HepG2 (cell line): ENCODE measurements around the gene USP14. TPM values are rescaled to one million over a fixed set of nuclear protein-coding genes. Genes with fewer than 3 reads are reported as not detected.

Experiments used
- BATF2 ChIP-seq: sonication (generic); formaldehyde crosslinking; IDR thresholded peaks from 2 replicates; pipeline ENCODE4 v1.8.0; 2022; ENCODE audit warnings: mild to moderate bottlenecking, missing genetic modification reagents, moderate library complexity
- CERS6 ChIP-seq: sonication (generic); formaldehyde crosslinking; IDR thresholded peaks from 2 replicates; pipeline ENCODE4 v1.5.0; 2020; ENCODE audit warnings: missing genetic modification reagents
- FOSL1 ChIP-seq: sonication (generic); formaldehyde crosslinking; IDR thresholded peaks from 2 replicates; pipeline ENCODE4 v1.9.0; 2021; ENCODE audit warnings: missing genetic modification reagents, borderline replicate concordance
- MXD3 ChIP-seq: IDR thresholded peaks from 2 replicates; pipeline ENCODE4 v1.6.1; 2016; ENCODE audit warnings: mild to moderate bottlenecking, missing biosample characterization, missing genetic modification reagents
- NFATC3 ChIP-seq: sonication (generic); formaldehyde crosslinking; IDR thresholded peaks from 2 replicates; pipeline ENCODE4 v1.5.1; 2020; ENCODE audit warnings: mild to moderate bottlenecking, missing genetic modification reagents
- NKX3-1 ChIP-seq: sonication (generic); formaldehyde crosslinking; IDR thresholded peaks from 2 replicates; pipeline ENCODE4 v1.5.0; 2020; ENCODE audit warnings: missing genetic modification reagents
- PRDM4 ChIP-seq: sonication (generic); formaldehyde crosslinking; IDR thresholded peaks from 2 replicates; pipeline ENCODE4 v1.9.0; 2021; ENCODE audit warnings: missing genetic modification reagents, borderline replicate concordance
- RFX3 ChIP-seq: IDR thresholded peaks from 2 replicates; pipeline ENCODE4 v1.6.1; 2016; ENCODE audit warnings: missing biosample characterization, missing genetic modification reagents
- SKIL ChIP-seq: sonication (generic); formaldehyde crosslinking; IDR thresholded peaks from 2 replicates; pipeline ENCODE4 v1.8.0; 2022; ENCODE audit warnings: missing genetic modification reagents, mild to moderate bottlenecking, moderate library complexity, borderline replicate concordance
- TFDP1 ChIP-seq: IDR thresholded peaks from 2 replicates; pipeline ENCODE4 v1.6.1; 2016; ENCODE audit warnings: missing compliant biosample characterization, missing genetic modification reagents, borderline replicate concordance
- THAP9 ChIP-seq: sonication (generic); formaldehyde crosslinking; IDR thresholded peaks from 2 replicates; pipeline ENCODE4; 2020; ENCODE audit warnings: missing genetic modification reagents, mild to moderate bottlenecking, borderline replicate concordance
- ZBTB3 ChIP-seq: sonication (generic); formaldehyde crosslinking; IDR thresholded peaks from 2 replicates; pipeline ENCODE4 v1.4.0; 2020; ENCODE audit warnings: low read depth, mild to moderate bottlenecking, moderate library complexity, missing genetic modification reagents, borderline replicate concordance
- ZMAT3 ChIP-seq: sonication (generic); formaldehyde crosslinking; conservative IDR thresholded peaks from 2 replicates; pipeline ENCODE4 v1.7.0; 2021; ENCODE audit warnings: missing genetic modification reagents
- ZNF878 ChIP-seq: sonication (generic); formaldehyde crosslinking; IDR thresholded peaks from 2 replicates; pipeline ENCODE4 v1.8.1; 2023; ENCODE audit warnings: mild to moderate bottlenecking, missing genetic modification reagents, moderate library complexity
- polyA plus RNA-seq, 8 experiments: library from polyadenylated mRNA; depleted of rRNA in 3 of 8; stranded (reverse) in 7 of 8; unstranded in 1 of 8; fragments of >200 nt; fragmentation: Illumina TruSeq in 4 of 8; extraction: Trizol in 4 of 8; gene quantifications; 2 replicates each; pipeline versions ENCODE4 v1.2.1 to v1.2.3, GENCODE V29; 2011 to 2016; ENCODE audit warnings: low read depth in 4 of 8, missing spikeins in 1 of 8, mixed read lengths in 1 of 8; ENCODE audit not compliant: insufficient read depth in 1 of 8
- total RNA-seq, 5 experiments: library from RNA; depleted of rRNA; stranded (reverse); fragments of >200 nt; fragmentation: Illumina TruSeq; extraction: Trizol; gene quantifications; 2 replicates each; pipeline ENCODE4 v1.2.3, GENCODE V29; 2016; ENCODE audit warnings: low read depth in 1 of 5

Gene USP14
- total and polyA plus RNA-seq, 2 of the 13 experiments (the other 11 are each of a cell fraction or from before 2014, with no cell fraction given): 14.7 to 16.6 TPM

- no peak for TF ChIP-seq PRDM4 (CRISPR knock-in tag)
- no peak for TF ChIP-seq RFX3
- TF ChIP-seq ZMAT3 (CRISPR knock-in tag): peak; percentile 64; the same call in 1 of the 2 replicates
- no peak for TF ChIP-seq FOSL1
- no peak for TF ChIP-seq NFATC3
- no peak for TF ChIP-seq CERS6 (CRISPR knock-in tag)
- TF ChIP-seq THAP9 (CRISPR knock-in tag): no peak
- TF ChIP-seq BATF2 (CRISPR knock-in tag): peak; percentile 79; the same call in 1 of the 2 replicates
- TF ChIP-seq ZNF878 (CRISPR knock-in tag): no peak
- TF ChIP-seq ZBTB3 (CRISPR knock-in tag): no peak
- peak; percentile 94 for TF ChIP-seq TFDP1 (CRISPR knock-in tag)
- TF ChIP-seq MXD3 (CRISPR knock-in tag): peak; percentile 94
- TF ChIP-seq NKX3-1 (CRISPR knock-in tag): peak; percentile 67; the same call in 1 of the 2 replicates
- no peak for TF ChIP-seq SKIL (CRISPR knock-in tag)
Observed at GRCh38 chr18:111306-112014, 46.9 kb upstream of the USP14 start (continued).
